Glutamatergic neuron (in vitro differentiated cells): Measurements from ENCODE around the gene MTFMT. TPM values are rescaled to one million over a fixed set of nuclear protein-coding genes. Genes with fewer than 3 reads are reported as not detected.

Experiments
- total RNA-seq: library from RNA; stranded (reverse); fragmentation: NEBNext Ultra II Directional; extraction: Animal tissue kit (Norgen Biotek cat#: 25700); gene quantifications from one replicate; pipeline ENCODE4 v1.2.1, GENCODE V29; 2021; ENCODE audit not compliant: unreplicated experiment

Gene MTFMT
- total RNA-seq, 1 donor from 2014 or later: 12.6 TPM

Other genes with a start within 250 kb of the MTFMT start
- 8.6 TPM for gene PIF1, start 204.0 kb downstream of the MTFMT start, total RNA-seq
- gene PLEKHO2, start 187.7 kb downstream of the MTFMT start, total RNA-seq: 18.0 TPM
- gene ANKDD1A, start 117.7 kb downstream of the MTFMT start, total RNA-seq: 6.8 TPM
- 82.7 TPM for gene SPG21, start 39.7 kb downstream of the MTFMT start, total RNA-seq
- gene SLC51B, start 15.7 kb upstream of the MTFMT start, total RNA-seq: not detected
- gene RASL12, start 38.4 kb upstream of the MTFMT start, total RNA-seq: 0.44 TPM
- not detected for gene KBTBD13, start 47.1 kb upstream of the MTFMT start, total RNA-seq
- 4.6 TPM for gene UBAP1L, start 85.6 kb upstream of the MTFMT start, total RNA-seq
- 13.6 TPM for gene PDCD7, start 104.2 kb upstream of the MTFMT start, total RNA-seq
- gene CLPX, start 155.7 kb upstream of the MTFMT start, total RNA-seq: 28.6 TPM
- 0.12 TPM for gene CILP, start 181.8 kb upstream of the MTFMT start, total RNA-seq